Natural killer cell treated with Interleukin-12 subunit alpha and Interleukin-12 subunit beta and Interleukin-15 and Interleukin-18, amount 100 ng/mL, for 72 hours (primary cell): ENCODE results near the gene CSNK1G3. TPM values are rescaled to one million over a fixed set of nuclear protein-coding genes. Genes with fewer than 3 reads are reported as not detected.
"Not testable (repeated sequence)": the region's sequence is repeated elsewhere in the genome, so short reads cannot be mapped to it uniquely, and the experiment has no call there.

Source experiments
- ATAC-seq, 2 donors: fragments of 150-1000 bp; cut with Tn5 transposase in 1 of 2; sonication (Bioruptor Pico), chemical (Tn5 transposase) in 1 of 2; 2 replicates each; pipeline ENCODE4 v1.10.0; 2021
- DNase-seq: peaks from one replicate; pipeline ENCODE4 v3.0.0; 2022; ENCODE audit warnings: low spot score
- H3K27ac Mint-ChIP-seq, 2 donors: 1 replicate in 1 of 2; 2 replicates in 1 of 2; pipeline ENCODE4 v1.8.0; 2022; ENCODE audit warnings: mixed read lengths in 2 of 2, mild to moderate bottlenecking in 1 of 2, moderate library complexity in 1 of 2
- H3K27me3 Mint-ChIP-seq, 2 donors: 1 replicate in 1 of 2; 2 replicates in 1 of 2; pipeline ENCODE4 v1.8.0; 2022; ENCODE audit warnings: mixed read lengths in 2 of 2
- H3K36me3 Mint-ChIP-seq: one replicate; pipeline ENCODE4 v1.8.0; 2022; ENCODE audit warnings: mixed read lengths
- H3K4me1 Mint-ChIP-seq, 2 donors: 1 replicate in 1 of 2; 2 replicates in 1 of 2; pipeline ENCODE4 v1.8.0; 2022; ENCODE audit warnings: low read depth in 2 of 2, mixed read lengths in 2 of 2, mild to moderate bottlenecking in 1 of 2
- H3K4me3 Mint-ChIP-seq: one replicate; pipeline ENCODE4 v1.8.0; 2022; ENCODE audit warnings: mixed read lengths
- H3K9me3 Mint-ChIP-seq: 2 replicates; pipeline ENCODE4 v1.8.0; 2022; ENCODE audit warnings: mixed read lengths
- total RNA-seq, 2 donors: library from RNA; stranded (reverse); gene quantifications; one replicate each; pipeline ENCODE4 v1.2.3, GENCODE V29; 2022

Gene CSNK1G3
- total RNA-seq, 2 donors from 2014 or later: 34.3 to 35.4 TPM

DNA sequence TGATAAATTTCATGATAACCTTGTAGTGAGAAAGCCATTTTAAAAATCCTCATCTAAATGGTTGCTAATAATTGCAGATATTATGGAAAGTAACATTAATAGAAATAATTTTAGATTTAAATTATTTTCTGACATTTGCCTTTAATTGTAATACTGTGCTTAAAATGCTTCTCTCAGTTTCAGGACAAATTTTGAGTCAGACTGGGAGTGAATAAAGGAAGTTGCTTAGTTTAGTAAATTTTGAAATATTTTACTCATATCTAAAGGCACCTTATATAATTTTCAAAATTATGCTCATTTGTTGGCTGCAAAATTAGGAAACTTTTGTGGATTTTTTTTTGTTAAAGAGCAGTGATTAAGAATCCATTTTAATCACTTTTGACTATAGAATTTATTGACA is 93.8 kb downstream of the CSNK1G3 start:
- no peak for DNase-seq
- Mint-ChIP-seq H3K4me3 (no peak overlapping the region), H3K27me3 (no peaks in the 10 kb centered on the region), H3K36me3 (peaks cover 7% of the 10 kb centered on the region), H3K9me3 (no peaks in the 10 kb centered on the region), H3K27ac (no peak overlapping the region), H3K4me1 (peaks cover 7 to 18% of the 10 kb centered on the region in 2 donors)
- ATAC-seq: no peak

DNA sequence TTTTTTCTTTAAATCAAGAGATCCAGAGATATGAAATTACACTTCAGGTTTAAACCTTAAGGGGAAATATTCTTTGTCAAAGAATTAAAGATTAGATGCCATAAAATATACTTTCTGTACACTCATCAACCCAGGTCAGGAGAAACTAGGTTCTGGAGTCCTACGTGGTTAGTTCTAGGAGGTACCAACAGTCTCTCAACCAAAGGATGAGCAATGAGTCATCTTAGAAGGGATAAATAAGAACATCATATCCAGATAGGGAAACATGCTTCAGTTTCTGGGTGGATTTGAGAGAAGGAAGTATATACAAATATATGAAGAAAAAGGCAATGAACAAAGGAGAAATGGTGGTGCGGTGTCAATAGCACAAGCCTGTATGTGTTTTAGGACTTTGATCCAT is 98.2 kb downstream of the CSNK1G3 start:
- no peaks in the 10 kb centered on the region for H3K36me3 Mint-ChIP-seq
- H3K4me1 Mint-ChIP-seq: peaks cover 7 to 11% of the 10 kb centered on the region in 2 donors
- no peak for DNase-seq
- no peak overlapping the region for H3K4me3 Mint-ChIP-seq
- no peak for ATAC-seq
- peak overlapping the region; percentile 6 to 12 for H3K27ac Mint-ChIP-seq
- H3K9me3 Mint-ChIP-seq: no peaks in the 10 kb centered on the region
- H3K27me3 Mint-ChIP-seq: no peaks in the 10 kb centered on the region

DNA sequence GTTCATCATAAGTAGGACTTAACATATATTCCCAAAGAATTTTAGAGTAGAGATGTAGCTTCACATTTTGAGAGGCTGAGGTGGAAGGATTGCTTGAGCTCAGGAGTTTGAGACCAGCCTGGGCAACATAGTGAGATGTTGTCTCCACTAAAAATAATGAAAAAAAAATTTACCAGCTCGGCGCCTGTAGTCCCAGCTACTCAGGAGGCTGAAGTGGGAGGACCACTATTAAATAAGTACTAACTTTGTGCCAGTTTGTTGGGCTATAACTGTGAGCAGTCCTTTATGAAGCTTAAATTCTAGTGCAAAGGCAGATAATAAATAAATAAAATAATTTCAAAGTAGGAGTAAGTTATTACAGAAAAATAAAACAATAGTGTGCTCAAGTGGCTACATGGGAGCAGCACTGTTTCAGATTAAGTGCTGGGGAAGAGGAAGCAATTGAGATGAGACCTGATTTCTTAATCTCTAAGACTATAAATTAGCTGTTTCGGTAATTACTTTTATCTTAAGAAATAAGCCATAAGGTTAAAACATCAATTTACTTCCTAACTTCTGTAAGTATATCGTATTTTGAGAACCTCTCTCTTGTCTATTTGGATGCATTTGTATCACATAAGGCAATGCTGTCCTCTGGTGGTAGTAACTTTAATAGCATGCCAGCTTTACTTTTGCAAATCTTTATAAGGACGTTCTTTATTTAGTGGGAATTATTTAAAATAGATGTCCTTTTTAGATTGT is 98.9 kb downstream of the CSNK1G3 start:
- no peaks in the 10 kb centered on the region for H3K9me3 Mint-ChIP-seq
- ATAC-seq (peak in 1 of 2 donors; percentile 64), DNase-seq (no peak)
- H3K4me3 Mint-ChIP-seq: no peak overlapping the region
- H3K36me3 Mint-ChIP-seq: no peaks in the 10 kb centered on the region
- no peaks in the 10 kb centered on the region for H3K27me3 Mint-ChIP-seq
- H3K27ac Mint-ChIP-seq: peak overlapping the region in 1 of 2 donors; percentile 6
- H3K4me1 Mint-ChIP-seq: peaks cover 7 to 11% of the 10 kb centered on the region in 2 donors

DNA sequence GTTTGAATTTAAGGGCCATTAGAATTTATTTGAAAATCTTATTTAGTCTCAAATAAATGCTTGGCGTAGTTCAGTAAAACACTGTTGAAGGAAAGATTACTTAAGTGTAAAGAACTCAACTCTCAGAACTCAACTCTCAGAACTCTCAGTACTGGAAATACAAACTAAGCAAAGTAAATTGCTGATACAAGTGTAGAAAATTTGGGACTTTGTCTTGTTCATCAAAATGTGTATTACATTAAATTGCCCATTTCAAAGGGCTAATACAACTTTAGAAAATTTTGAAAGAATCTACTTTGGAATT is 99.4 kb downstream of the CSNK1G3 start:
- DNase-seq (no peak), ATAC-seq (no peak)
- H3K9me3 Mint-ChIP-seq: no peaks in the 10 kb centered on the region
- no peaks in the 10 kb centered on the region for H3K27me3 Mint-ChIP-seq
- no peak overlapping the region for H3K27ac Mint-ChIP-seq
- H3K36me3 Mint-ChIP-seq: no peaks in the 10 kb centered on the region
- peaks cover 7 to 11% of the 10 kb centered on the region in 2 donors for H3K4me1 Mint-ChIP-seq
- no peak overlapping the region for H3K4me3 Mint-ChIP-seq

DNA sequence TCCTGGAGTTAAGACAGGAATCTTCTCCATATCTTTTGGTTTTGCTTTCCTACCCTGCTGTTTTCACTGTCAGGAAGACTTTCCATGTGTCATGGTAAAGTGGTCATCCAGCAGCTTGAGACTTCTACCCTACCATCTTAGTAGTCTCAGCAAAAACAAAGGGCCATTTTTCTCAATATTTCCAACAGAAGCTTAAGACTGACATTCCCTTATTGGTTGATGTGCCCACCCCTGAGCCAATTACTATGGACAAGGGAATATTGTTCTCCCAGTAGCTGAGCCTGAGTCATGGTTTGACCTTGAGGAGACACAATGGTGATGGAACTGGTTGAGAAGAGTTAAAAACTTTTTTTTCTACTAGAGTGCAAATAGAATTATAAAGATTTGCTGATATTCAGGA is 105.6 kb downstream of the CSNK1G3 start:
- no peak for DNase-seq
- Mint-ChIP-seq H3K4me3 (no peak overlapping the region), H3K27ac (no peak overlapping the region), H3K4me1 (peaks cover 0 to 3% of the 10 kb centered on the region in 2 donors), H3K36me3 (no peaks in the 10 kb centered on the region), H3K9me3 (peaks cover 3% of the 10 kb centered on the region), H3K27me3 (no peaks in the 10 kb centered on the region)
- ATAC-seq: no peak

DNA sequence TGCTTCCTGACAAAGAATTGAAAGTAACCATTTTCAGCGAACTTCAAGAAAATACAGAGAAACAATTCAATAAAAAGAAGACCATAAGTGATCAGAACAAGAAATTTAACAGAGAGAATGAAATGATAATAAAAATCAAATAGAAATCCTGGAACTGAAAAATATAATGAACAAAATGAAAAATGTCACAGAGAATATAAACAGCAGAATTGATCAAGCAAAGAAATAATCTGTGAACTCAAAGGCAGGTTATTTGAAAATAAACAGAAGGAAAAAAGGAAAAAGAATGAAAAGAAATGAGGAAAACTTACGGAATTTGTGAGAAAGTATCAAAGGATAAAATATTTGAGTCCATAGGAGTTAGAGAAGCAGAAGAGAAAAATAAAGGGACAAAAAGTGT is 114.1 kb downstream of the CSNK1G3 start:
- Mint-ChIP-seq H3K36me3 (peaks cover 40% of the 10 kb centered on the region), H3K4me1 (peaks cover 0 to 4% of the 10 kb centered on the region in 2 donors), H3K9me3 (peaks cover 37% of the 10 kb centered on the region)

DNA sequence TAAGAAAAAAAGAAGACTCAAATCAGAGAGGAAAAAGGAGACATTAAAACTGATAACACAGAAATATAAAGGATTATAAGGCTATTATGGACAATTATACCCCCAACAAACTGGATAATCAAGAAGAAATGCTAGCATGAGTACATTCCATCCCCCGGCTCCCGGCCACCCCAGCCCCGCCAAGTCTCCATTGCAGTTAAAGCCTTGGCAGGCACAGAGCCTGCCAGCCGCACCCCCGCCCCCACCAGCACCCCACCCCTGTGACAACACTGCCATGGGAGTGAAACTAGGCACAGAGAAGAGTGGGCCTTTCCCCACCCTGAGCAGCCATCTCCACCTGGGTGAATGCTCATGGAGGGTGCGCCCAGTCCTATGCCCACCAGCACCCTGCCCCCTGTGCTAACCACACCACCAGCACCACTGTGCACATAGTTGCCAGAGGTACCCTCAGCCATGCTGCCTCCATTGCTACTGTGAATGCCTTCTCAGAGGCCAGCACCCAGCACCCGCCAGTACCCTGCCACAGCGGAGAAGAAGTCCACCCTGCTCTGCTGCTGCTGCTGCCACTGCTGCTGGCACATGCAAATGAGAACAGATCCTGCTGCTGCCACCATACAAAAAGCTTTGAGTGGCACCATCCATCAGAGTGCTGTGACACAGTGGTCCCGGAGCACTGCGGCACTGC is 117.0 kb downstream of the CSNK1G3 start:
- ATAC-seq (no peak), DNase-seq (no peak)
- no peak overlapping the region for H3K4me3 Mint-ChIP-seq
- H3K27me3 Mint-ChIP-seq: peaks cover 5 to 40% of the 10 kb centered on the region in 2 donors
- no peak overlapping the region for H3K27ac Mint-ChIP-seq
- H3K4me1 Mint-ChIP-seq: no peaks in the 10 kb centered on the region
- peaks cover 34% of the 10 kb centered on the region for H3K9me3 Mint-ChIP-seq
- H3K36me3 Mint-ChIP-seq: peaks cover 50% of the 10 kb centered on the region

More for the DNA sequence above, 114.1 kb downstream of the CSNK1G3 start:
- Mint-ChIP-seq H3K27ac (no peak overlapping the region), H3K27me3 (peaks cover 3 to 27% of the 10 kb centered on the region in 2 donors), H3K4me3 (no peak overlapping the region)
- DNase-seq (no peak), ATAC-seq (no peak)

DNA sequence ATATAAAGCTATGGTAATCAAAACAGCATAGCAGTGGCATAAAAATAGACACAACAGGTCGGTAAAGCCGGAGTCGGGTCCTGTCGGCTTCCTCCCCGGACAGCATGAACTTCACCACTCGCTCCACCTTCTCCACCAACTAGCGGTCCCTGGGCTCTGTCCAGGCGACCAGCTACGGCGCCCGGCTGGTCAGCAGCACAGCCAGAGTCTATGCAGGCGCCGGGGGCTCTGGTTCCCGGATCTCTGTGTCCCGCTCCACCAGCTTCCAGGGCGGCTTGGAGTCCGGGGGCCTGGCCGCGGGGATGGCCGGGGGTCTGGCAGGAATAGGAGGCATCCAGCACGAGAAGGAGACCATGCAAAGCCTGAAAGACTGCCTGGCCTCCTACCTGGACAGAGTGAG is 124.0 kb downstream of the CSNK1G3 start:
- ATAC-seq: no peak

DNA sequence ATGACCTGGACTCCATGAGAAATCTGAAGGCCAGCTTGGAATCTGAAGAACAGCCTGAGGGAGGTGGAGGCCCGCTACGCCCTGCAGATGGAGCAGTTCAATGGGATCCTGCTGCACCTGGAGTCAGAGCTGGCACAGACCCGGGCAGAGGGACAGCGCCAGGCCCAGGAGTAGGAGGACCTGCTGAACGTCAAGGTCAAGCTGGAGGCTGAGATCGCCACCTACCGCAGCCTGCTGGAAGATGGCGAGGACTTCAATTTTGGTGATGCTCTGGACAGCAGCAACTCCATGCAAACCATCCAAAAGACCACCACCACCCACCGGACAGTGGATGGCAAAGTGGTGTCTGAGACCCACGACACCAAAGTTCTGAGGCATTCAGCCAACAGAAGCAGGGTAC is 125.1 kb downstream of the CSNK1G3 start:
- peaks cover 16 to 35% of the 10 kb centered on the region in 2 donors for H3K27me3 Mint-ChIP-seq
- not testable (repeated sequence) for H3K27ac Mint-ChIP-seq, H3K9me3 Mint-ChIP-seq, H3K4me1 Mint-ChIP-seq, H3K36me3 Mint-ChIP-seq, ATAC-seq, DNase-seq, H3K4me3 Mint-ChIP-seq

More for the DNA sequence above, 124.0 kb downstream of the CSNK1G3 start:
- no peak overlapping the region for H3K27ac Mint-ChIP-seq
- DNase-seq: no peak
- H3K27me3 Mint-ChIP-seq: peaks cover 12 to 35% of the 10 kb centered on the region in 2 donors
- H3K4me1 Mint-ChIP-seq: no peaks in the 10 kb centered on the region
- peaks cover 9% of the 10 kb centered on the region for H3K9me3 Mint-ChIP-seq
- H3K4me3 Mint-ChIP-seq: no peak overlapping the region
- peaks cover 10% of the 10 kb centered on the region for H3K36me3 Mint-ChIP-seq

DNA sequence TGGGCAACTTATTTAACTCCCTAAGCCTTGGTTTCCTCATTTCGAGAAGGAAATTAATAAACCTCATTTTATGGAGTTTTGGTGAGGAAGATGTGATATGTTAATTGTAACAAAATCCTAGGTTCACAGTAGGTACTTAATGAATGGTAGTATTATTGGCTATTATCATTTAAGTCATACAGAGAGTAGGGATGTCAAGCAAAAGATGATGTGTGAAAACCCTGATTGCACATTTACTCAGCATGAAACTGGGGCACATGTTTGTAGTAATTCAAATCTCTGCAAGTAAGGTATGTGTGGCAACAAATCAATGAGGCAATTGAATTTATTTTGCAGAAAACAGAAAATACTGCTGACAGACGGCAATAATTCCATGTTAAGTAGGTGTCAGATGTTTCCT is 127.3 kb downstream of the CSNK1G3 start:
- H3K27ac Mint-ChIP-seq: no peak overlapping the region
- no peaks in the 10 kb centered on the region for H3K36me3 Mint-ChIP-seq
- DNase-seq (no peak), ATAC-seq (no peak)
- H3K4me3 Mint-ChIP-seq: no peak overlapping the region
- peaks cover 8% of the 10 kb centered on the region for H3K9me3 Mint-ChIP-seq
- peaks cover 17 to 35% of the 10 kb centered on the region in 2 donors for H3K27me3 Mint-ChIP-seq
- H3K4me1 Mint-ChIP-seq: no peaks in the 10 kb centered on the region

DNA sequence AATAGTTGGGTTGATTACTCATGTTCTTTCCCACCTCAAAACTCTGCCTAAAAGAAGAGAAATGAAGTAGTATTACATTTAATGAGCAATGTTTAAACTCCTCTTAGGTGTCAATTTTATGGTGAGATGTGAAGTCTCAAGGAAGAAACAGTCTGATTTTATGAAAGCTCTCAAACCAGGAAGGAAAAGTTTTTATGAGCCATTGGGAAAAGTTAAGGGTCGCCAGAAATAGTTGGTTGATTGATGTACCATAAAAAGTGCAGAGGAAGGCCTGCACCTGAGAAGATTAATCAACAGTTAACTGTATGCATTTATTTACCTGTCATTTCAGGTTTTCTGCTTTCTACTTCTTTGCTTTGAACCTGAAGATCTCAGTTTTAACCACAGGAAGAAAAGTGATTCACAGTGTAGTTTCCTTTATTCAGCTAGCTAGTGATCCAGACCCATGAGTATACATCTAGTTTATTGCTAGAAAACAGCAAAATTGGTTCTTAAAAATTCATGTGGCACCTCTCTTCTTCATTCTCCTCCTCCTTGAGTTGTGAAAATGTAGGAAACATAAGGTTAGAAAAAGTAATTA is 133.1 kb downstream of the CSNK1G3 start:
- Mint-ChIP-seq H3K4me1 (no peaks in the 10 kb centered on the region), H3K27me3 (peaks cover 29 to 49% of the 10 kb centered on the region in 2 donors), H3K36me3 (peaks cover 4% of the 10 kb centered on the region), H3K27ac (no peak overlapping the region), H3K4me3 (no peak overlapping the region), H3K9me3 (peaks cover 7% of the 10 kb centered on the region)
- DNase-seq (no peak), ATAC-seq (no peak)

DNA sequence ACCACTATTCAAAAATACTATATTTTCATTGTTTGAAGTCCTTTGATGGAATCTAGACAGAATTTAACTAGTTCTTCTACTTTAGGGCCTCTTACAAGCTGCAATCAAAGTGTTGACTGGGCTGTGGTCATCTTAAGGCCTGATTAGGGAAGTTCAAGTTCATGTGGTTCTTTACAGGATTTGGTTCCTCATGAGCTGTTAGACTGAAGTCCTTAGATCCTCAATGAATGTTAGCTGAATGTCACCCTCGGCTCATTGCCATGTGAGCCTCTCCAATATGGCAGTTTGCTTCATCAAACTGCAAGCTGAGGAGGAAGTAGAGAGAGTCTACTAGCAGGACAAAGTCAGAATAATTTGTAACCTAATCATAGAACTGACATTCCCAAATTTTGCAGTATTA is 135.1 kb downstream of the CSNK1G3 start:
- Mint-ChIP-seq H3K27ac (no peak overlapping the region), H3K4me1 (no peaks in the 10 kb centered on the region), H3K27me3 (peaks cover 20 to 29% of the 10 kb centered on the region in 2 donors), H3K4me3 (no peak overlapping the region), H3K9me3 (peaks cover 3% of the 10 kb centered on the region), H3K36me3 (peaks cover 4% of the 10 kb centered on the region)
- no peak for ATAC-seq
- no peak for DNase-seq

DNA sequence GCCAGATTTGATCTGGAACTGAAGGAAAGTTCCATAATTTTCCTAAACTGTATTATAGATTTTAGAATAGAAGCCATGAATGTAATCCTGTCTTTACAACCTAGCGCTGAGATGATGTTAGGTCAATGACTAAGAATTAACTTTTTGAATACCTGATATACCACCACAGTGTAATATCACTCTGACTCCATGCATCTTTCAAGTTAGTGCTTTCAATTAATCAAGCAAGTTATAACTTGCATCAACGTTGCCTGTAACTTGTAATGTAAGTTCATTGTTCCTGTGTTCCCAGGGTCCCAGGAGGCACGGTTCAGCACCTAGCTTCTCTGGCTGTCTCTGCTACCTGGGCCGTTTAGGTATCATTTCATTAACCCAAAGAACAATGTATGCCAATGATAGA is 139.3 kb downstream of the CSNK1G3 start:
- peaks cover 15 to 29% of the 10 kb centered on the region in 2 donors for H3K27me3 Mint-ChIP-seq
- peaks cover 3% of the 10 kb centered on the region for H3K9me3 Mint-ChIP-seq
- H3K4me1 Mint-ChIP-seq: no peaks in the 10 kb centered on the region
- no peak overlapping the region for H3K27ac Mint-ChIP-seq
- DNase-seq (no peak), ATAC-seq (no peak)
- peaks cover 4% of the 10 kb centered on the region for H3K36me3 Mint-ChIP-seq
- no peak overlapping the region for H3K4me3 Mint-ChIP-seq

DNA sequence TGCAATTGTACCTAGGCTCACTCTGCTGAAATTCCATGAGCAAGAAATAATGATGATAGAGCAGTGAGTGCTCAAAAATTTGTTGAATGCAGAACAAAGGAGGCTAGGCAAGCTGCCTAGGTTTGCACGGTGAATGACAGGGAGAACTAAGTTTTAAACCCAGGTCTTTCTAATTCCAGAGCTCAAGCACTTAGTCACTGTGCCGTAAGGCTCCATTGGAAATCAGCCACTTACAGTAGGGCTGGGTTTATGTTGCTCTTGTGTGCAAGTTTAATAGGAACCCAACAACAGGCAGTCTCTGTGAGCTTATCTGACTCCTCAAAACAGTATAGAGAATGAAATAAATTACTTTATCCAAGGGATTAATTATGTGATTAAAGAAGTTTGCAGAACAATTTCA is 147.0 kb downstream of the CSNK1G3 start:
- H3K4me1 Mint-ChIP-seq: no peaks in the 10 kb centered on the region
- no peak overlapping the region for H3K4me3 Mint-ChIP-seq
- no peaks in the 10 kb centered on the region for H3K36me3 Mint-ChIP-seq
- H3K27ac Mint-ChIP-seq: no peak overlapping the region
- H3K27me3 Mint-ChIP-seq: peaks cover 3 to 7% of the 10 kb centered on the region in 2 donors
- DNase-seq: no peak
- ATAC-seq: no peak
- no peaks in the 10 kb centered on the region for H3K9me3 Mint-ChIP-seq
